GM19467 (cell line): ENCODE data around the gene SMURF1.
"Not testable (repeated sequence)": the region's sequence is repeated elsewhere in the genome, so short reads cannot be mapped to it uniquely, and the experiment has no call there.

ENCODE experiments used
- ATAC-seq: cut with Tn5 transposase; IDR thresholded peaks from one replicate; pipeline ENCODE4 v1.9.1; 2021; ENCODE audit warnings: mild to moderate bottlenecking, moderate library complexity; ENCODE audit not compliant: unreplicated experiment

SMURF1 gene

GRCh38 chr7:99143853-99144672 lies at the start of gene SMURF1:
TSS of gene SMURF1 (minus strand) at chr7:99144108. CDS start at chr7:99143780, 328 bp downstream.
- peak; percentile 71 for ATAC-seq

DNA sequence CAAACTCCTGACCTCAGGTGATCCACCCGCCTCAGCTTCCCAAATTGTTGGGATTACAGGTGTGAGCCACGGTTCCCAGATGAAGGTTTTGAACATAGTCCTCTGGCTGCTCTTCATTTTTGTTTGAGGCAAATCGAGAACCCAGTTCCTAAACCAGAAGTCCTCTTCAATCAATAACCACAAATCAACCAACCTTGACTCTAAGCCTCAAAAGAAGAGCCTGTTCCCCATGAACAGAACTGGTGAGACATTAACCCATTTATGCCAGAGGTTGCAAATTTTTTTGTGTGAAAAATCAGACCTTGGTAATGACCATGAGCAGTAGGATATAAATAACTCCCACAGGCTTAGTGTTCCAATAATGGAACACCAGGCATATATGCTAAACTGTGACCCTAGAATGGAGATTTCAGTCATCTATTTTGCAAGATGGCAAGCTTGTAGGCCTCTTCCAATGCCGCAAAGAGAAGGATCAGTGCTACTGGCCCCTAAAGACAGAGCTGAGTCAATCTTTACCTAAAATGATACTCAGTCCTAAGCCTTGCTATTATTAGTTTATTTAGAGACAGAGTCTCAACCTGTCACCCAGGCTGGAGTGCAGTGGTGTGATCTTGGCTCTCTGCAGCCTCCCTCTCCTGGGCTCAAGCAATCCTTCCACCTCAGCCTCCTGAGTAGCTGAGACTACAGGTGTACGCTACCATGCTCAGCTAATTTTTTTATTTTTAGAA lies 48.1 kb upstream of the SMURF1 start:
- peak; percentile 62 for ATAC-seq

- ATAC-seq = no peak
Measured at GRCh38 chr7:99190359-99191009, 46.6 kb upstream of the SMURF1 start.

DNA sequence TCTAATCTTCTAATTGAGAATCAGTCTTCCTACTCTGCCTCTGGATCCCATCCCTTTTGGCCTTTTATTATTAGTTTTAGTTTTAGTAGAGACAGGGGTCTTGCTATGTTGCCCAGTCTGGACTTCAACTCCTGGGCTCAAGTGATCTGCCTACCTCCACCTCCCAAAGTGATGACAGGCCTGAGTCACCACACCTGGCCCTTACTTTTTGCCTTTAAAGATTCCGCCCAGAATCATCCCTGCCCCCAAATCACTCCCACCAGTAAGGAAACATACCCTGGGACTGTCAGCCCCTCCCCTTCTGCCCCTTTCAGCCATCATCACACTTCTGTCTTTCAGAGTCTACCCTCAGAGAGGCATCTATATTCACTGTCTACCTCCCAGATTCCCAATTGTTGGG lies 45.3 kb upstream of the SMURF1 start:
- no peak for ATAC-seq

GRCh38 chr7:99188221-99188620 lies 44.3 kb upstream of the SMURF1 start:
- no peak for ATAC-seq

DNA sequence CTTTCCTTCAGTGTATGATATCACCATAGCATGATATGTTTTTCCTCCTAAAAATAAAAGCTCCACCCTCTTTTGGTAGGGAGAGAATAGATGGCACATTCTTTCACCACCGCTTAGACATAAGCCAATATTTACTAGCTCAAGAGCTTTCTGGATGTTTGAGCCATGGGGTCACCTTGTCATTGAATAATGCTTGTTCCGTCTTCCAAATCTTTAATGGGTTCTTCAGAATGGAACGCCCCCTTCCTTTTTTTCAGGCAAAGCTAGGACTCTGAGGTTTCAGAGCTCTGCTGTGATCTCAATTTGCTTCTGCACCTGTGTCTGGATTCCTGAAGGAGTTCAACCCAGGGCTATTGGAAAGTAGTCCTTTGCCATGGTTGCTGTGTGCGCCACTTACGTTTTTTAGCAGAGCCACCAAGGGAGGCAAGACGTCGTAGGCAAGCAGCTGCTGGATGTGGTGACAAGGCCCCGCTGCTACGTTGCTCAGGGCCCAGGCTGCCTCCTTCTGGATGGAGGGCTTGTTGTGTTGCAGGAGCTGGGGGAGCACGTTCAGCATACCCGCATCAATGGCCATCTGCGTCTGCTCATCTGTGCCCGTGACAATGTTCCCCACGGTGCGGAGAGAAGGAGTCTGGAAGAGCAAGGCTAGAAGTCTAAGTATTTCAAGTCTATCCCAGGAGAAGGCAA lies 40.8 kb upstream of the SMURF1 start:
- ATAC-seq = no peak

DNA sequence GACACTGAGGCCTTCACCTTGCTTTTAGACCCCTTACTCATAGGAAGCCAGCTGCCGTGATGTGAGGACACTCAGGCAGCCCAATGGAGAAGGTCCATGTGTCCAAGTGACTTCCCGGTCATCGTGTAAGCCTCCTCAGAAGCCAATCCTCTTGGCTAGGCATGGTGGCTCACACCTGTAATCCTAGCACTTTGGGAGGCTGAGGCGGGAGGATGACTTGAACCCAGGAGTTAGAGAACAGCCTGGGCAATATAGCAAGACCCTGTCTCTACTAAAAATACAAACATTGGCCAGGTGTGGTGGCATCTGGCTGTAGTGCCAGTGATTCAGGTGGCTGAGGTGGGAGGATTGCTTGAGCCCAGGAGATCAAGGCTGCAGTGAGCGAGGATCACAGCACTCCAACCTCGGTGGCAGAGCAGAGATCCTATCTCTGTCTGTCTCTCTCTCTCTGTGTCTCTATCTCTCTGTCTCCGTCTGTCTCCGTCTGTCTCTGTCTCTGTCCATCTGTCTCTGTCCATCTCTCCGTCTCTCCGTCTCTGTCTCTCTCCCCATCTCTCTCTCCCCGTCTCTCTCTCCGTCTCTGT lies 36.3 kb upstream of the SMURF1 start:
- ATAC-seq = no peak

GRCh38 chr7:99177165-99177564 lies 33.3 kb upstream of the SMURF1 start:
- no peak for ATAC-seq

- no peak for ATAC-seq
Measured at GRCh38 chr7:99173787-99174186, 29.9 kb upstream of the SMURF1 start.

DNA sequence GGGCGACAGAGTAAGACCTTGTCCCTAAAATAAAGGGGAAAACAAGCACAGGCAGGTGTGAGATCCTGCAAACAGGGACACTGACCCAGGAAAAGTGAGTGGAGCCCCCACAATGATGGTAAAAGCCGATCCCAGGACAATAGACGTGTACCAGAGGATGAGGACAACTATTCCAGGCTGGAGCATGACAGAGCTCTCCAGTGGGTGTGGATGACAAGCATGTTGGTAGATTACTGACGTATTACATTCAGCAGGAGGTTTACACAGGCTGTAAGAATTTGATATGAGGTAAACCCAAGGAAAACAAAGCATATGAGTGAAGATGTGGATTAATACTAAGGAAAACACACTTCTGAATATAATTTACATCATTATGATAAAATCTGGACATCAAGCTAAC lies 27.8 kb upstream of the SMURF1 start:
- ATAC-seq = no peak

DNA sequence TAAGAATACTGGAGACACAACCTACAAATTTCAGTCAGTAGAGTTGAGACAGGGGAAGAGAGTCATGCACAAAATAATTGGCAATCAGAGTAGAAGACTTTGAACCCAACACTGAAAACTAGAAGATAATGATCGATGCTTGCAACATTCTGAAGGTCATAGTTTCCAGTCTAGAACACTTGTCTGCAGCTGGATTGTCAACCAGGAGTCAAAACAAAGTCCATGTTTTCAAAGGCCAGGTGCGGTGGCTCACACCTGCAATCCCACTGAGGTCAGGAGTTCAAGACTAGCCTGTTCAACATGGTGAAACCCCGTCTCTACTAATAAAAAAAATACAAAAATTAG lies 26.8 kb upstream of the SMURF1 start:
- no peak for ATAC-seq

DNA sequence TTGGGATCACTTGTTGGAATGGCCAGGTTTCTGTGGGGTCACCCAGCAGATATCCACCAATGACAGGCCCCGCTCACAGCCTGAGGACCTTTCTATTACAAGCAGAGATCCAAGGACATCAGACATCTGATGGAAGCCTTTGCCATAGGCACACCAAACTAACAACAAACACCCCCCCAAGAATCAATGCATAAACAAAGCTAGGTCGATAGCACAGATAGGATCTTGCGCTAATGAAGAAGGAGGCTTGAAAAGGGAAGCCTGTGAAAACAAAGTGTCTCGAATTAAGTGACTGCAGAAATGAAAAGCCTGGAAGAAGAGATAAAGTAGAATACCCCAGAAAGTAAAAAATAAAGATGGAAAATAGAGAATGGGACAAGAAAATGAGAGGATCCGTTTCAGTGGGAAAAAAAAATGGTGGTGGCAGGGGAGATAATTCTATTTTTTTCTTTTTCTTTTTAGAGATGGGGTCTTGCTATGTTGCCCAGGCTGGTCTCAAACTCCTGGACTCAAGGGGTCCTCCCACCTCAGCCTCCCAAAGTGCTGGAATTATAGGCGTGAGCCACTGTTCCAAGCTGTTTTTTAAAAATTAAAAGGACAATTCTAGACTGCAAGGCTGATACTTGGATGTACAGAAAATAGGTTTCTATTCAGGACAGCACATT lies 26.3 kb upstream of the SMURF1 start:
- ATAC-seq = no peak

- no peak for ATAC-seq
Measured at GRCh38 chr7:99167072-99167471, 23.2 kb upstream of the SMURF1 start.

- no peak for ATAC-seq
Measured at GRCh38 chr7:99165816-99166215, 21.9 kb upstream of the SMURF1 start.

GRCh38 chr7:99163669-99164068 lies 19.8 kb upstream of the SMURF1 start:
- ATAC-seq = not testable (repeated sequence)

GRCh38 chr7:99156649-99157048 lies 12.7 kb upstream of the SMURF1 start:
- ATAC-seq = no peak

GRCh38 chr7:99155211-99155610 lies 11.3 kb upstream of the SMURF1 start:
- ATAC-seq = no peak

GRCh38 chr7:99146979-99147378 lies 3.1 kb upstream of the SMURF1 start:
- ATAC-seq = no peak

DNA sequence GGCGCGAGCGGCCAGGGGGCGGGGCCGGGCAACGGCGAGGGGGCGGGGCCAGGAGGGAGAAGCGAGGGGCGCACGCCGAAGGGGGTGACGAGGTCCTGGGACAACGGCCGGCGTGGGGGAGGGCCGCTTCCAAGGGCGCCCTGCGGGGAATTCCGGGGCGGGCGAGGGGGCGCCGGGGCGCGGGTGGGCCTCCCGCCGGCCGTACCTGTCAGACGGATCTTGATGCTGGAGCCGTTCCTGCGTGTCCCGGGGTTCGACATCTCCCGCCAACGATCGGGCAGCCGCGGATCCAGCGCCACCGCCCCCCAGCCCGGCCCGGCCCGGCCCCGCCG lies 421 bp downstream of the SMURF1 start:
- peak; percentile 27 for ATAC-seq

DNA sequence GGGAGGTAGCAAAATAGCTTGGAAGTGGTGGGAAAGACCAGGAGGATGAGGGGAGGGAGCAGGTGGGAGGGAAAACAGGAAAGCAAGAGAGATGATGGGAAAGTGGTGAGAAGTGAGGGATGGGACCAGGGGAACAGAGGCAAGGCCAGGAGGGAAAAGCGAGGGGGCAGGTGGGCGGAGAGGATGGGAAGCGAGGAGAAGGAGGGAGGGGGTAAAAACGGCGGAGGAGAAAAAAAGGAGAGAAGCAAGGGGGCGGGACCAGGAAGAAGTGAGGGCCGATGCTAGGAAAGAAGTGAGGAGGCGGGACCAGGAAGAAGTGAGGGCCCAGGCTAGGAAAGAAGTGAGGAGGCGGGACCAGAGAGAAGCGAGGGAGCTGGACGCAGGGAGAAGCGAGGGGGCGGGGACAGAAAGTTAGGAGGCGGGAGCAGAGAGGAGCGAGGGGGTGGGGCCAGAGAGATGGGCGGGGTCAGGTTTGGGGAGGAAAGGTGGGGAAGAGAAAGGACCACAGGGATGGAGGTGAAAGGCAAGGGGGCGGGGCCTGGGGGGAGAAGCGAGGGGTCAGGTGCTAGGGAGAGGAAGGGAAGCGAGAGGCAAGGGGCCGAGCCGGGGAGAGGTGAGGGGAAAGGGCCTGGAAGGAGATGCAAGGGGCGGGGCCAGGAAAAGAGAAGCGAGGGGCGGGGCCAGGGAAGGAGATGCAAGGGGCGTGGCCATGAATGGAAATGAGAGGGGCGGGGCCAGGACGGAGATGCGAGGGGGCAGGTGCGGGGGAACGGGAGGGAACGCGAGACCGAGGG lies 984 bp downstream of the SMURF1 start:
- peak; percentile 9 for ATAC-seq
